K562 (cell line): ENCODE results near the gene CDK11B. TPM values are rescaled to one million over a fixed set of nuclear protein-coding genes. Genes with fewer than 3 reads are reported as not detected.

Source experiments
- ATF7 ChIP-seq: fragments of 450-650 bp; IDR thresholded peaks from 2 replicates; pipeline ENCODE4 v1.7.1; 2014; ENCODE audit warnings: mild to moderate bottlenecking, moderate library complexity
- HMGXB4 ChIP-seq: sonication (generic); formaldehyde crosslinking; IDR thresholded peaks from 2 replicates; pipeline ENCODE4 v1.8.1; 2023; ENCODE audit warnings: mild to moderate bottlenecking, missing genetic modification reagents
- HOXB6 ChIP-seq: fragments of 250-450 bp; sonication (Bioruptor Pico); IDR thresholded peaks from 2 replicates; pipeline ENCODE4 v1.5.1; 2022; ENCODE audit warnings: mild to moderate bottlenecking, borderline replicate concordance
- MITF ChIP-seq: IDR thresholded peaks from 2 replicates; pipeline ENCODE4 v1.6.1; 2014; ENCODE audit warnings: antibody characterized with exemption
- MTF1 ChIP-seq: fragments of 250-450 bp; sonication (Bioruptor Pico); IDR thresholded peaks from 2 replicates; pipeline ENCODE4 v1.9.0; 2021; ENCODE audit warnings: moderate library complexity, mild to moderate bottlenecking, inconsistent platforms, borderline replicate concordance
- NFXL1 ChIP-seq: fragments of 450-650 bp; formaldehyde crosslinking; IDR thresholded peaks from 2 replicates; pipeline ENCODE4 v1.4.0; 2021; ENCODE audit warnings: mild to moderate bottlenecking
- NRF1 ChIP-seq, 2 experiments: fragments of 450-650 bp; IDR thresholded peaks in 1 of 2; conservative IDR thresholded peaks in 1 of 2; 2 replicates each; pipeline ENCODE4 v1.6.1; 2014; ENCODE audit warnings: mild to moderate bottlenecking in 2 of 2
- PHF20 ChIP-seq: fragments of 450-650 bp; IDR thresholded peaks from 2 replicates; pipeline ENCODE4 v1.6.1; 2018; ENCODE audit not compliant: partially characterized antibody
- PTRF ChIP-seq: fragments of 450-650 bp; IDR thresholded peaks from 2 replicates; pipeline ENCODE4 v1.6.1; 2016; ENCODE audit warnings: mild to moderate bottlenecking, missing genetic modification characterization, missing compliant biosample characterization
- RBM17 ChIP-seq: fragments of 200-400 bp; formaldehyde crosslinking; IDR thresholded peaks from 2 replicates; pipeline ENCODE4 v1.6.1; 2017; ENCODE audit warnings: low read depth, mild to moderate bottlenecking, low read length, borderline replicate concordance
- TSC22D4 ChIP-seq: fragments of 450-650 bp; IDR thresholded peaks from 2 replicates; pipeline ENCODE4 v1.6.1; 2016; ENCODE audit warnings: missing genetic modification characterization, missing biosample characterization, control low read depth
- ZNF384 ChIP-seq: IDR thresholded peaks from 2 replicates; pipeline ENCODE4 v1.6.1; 2012; ENCODE audit warnings: low read depth, low read length, improper control_type of control experiment
- ZSCAN29 ChIP-seq: fragments of 450-650 bp; IDR thresholded peaks from 2 replicates; pipeline ENCODE4 v1.6.1; 2017
- polyA plus RNA-seq, 8 experiments: library from polyadenylated mRNA; depleted of rRNA in 4 of 8; stranded (reverse) in 5 of 8; unstranded in 3 of 8; fragments of >200 nt; fragmentation: Nextera tagmentation in 2 of 8; fragmentation: Illumina TruSeq in 1 of 8; extraction: Ambion mirVana in 2 of 8; extraction: Trizol in 1 of 8; gene quantifications; 2 replicates each; pipeline versions ENCODE4 v1.2.1 to v1.2.3, GENCODE V29; 2011 to 2014; ENCODE audit warnings: inconsistent platforms in 1 of 8, missing spikeins in 1 of 8
- total RNA-seq, 7 experiments: library from RNA; depleted of rRNA in 6 of 7; stranded (reverse); fragments of >200 nt in 6 of 7; fragmentation: Illumina TruSeq in 2 of 7; extraction: Trizol in 2 of 7; gene quantifications; 2 replicates each; pipeline versions ENCODE4 v1.2.1 to v1.2.3, GENCODE V29; 2011 to 2021; ENCODE audit warnings: low replicate concordance in 1 of 7
- TF ChIP-seq, protein P1 (sequence below): sonication (generic); formaldehyde crosslinking; IDR thresholded peaks from 2 replicates; pipeline ENCODE4 v1.8.1; 2023; ENCODE audit warnings: mild to moderate bottlenecking, missing genetic modification reagents
- TF ChIP-seq, protein P2 (sequence below): fragments of 250-450 bp; sonication (Bioruptor Pico); IDR thresholded peaks from 2 replicates; pipeline ENCODE4 v1.5.0; 2020; ENCODE audit warnings: mild to moderate bottlenecking, borderline replicate concordance
- TF ChIP-seq, protein P3 (sequence below): fragments of 250-450 bp; sonication (Bioruptor Pico); IDR thresholded peaks from 2 replicates; pipeline ENCODE4 v1.4.0; 2020; ENCODE audit warnings: mild to moderate bottlenecking, moderate library complexity
- TF ChIP-seq, protein P4 (sequence below): fragments of 250-450 bp; sonication (Bioruptor Pico); IDR thresholded peaks from 2 replicates; pipeline ENCODE4 v1.8.0; 2022; ENCODE audit warnings: inconsistent platforms
- TF ChIP-seq, protein P5 (sequence below): sonication (generic); formaldehyde crosslinking; IDR thresholded peaks from 2 replicates; pipeline ENCODE4 v1.9.0; 2022; ENCODE audit warnings: mild to moderate bottlenecking, missing genetic modification reagents

Gene CDK11B
- total and polyA plus RNA-seq, 9 of the 15 experiments (the other 6 are each of a cell fraction or from before 2014, with no cell fraction given), result 2.8 to 52.2 (median 19.5) TPM

DNA sequence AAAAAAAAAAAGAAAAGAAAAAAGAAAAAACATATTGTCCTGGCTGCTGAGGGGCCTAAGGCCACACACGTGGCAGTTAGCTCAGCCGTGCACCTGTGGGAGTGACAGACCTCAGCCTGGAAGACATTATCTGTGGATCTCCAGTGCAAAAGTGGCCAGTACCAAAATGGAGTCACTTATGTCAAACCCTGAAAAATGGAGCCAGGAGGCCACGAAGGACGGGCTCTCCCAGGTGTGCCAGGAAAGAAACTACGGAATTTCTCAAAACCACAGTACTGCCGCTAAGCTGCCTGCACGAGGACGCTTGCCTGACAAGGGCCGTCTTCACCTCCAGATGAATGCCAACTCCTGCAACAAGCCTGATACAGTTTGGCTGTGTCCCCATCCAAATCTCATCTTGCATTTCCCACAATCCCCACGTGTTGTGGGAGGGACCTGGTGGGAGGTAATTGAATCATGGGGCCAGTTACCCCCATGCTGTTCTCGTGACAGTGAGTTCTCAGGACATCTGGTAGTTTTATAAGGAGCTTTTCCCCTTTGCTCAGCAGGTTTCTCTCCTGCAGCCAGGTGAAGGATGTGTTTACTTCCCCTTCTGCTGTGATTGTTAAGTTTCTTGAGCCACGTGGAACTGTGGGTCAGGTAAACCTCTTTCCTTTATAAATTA, 48.9 kb downstream of the CDK11B start (continued):
- no peak for TF ChIP-seq HMGXB4
- TF ChIP-seq, protein P1, sequence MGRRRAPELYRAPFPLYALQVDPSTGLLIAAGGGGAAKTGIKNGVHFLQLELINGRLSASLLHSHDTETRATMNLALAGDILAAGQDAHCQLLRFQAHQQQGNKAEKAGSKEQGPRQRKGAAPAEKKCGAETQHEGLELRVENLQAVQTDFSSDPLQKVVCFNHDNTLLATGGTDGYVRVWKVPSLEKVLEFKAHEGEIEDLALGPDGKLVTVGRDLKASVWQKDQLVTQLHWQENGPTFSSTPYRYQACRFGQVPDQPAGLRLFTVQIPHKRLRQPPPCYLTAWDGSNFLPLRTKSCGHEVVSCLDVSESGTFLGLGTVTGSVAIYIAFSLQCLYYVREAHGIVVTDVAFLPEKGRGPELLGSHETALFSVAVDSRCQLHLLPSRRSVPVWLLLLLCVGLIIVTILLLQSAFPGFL (CRISPR knock-in tag), result no peak
- no peak for TF ChIP-seq ZSCAN29
- TF ChIP-seq PHF20, result no peak
- peak; percentile 79; the same call in 1 of the 2 replicates for TF ChIP-seq MTF1 (CRISPR knock-in tag)
- no peak for TF ChIP-seq ATF7
- TF ChIP-seq NRF1 (conservative IDR thresholded peaks at IDR 0.05 in 1 of 2, IDR thresholded peaks at IDR 0.05 in 1 of 2), result no peak
- no peak for TF ChIP-seq ZNF384
- TF ChIP-seq RBM17, result no peak
- no peak for TF ChIP-seq MITF
- TF ChIP-seq, protein P2, sequence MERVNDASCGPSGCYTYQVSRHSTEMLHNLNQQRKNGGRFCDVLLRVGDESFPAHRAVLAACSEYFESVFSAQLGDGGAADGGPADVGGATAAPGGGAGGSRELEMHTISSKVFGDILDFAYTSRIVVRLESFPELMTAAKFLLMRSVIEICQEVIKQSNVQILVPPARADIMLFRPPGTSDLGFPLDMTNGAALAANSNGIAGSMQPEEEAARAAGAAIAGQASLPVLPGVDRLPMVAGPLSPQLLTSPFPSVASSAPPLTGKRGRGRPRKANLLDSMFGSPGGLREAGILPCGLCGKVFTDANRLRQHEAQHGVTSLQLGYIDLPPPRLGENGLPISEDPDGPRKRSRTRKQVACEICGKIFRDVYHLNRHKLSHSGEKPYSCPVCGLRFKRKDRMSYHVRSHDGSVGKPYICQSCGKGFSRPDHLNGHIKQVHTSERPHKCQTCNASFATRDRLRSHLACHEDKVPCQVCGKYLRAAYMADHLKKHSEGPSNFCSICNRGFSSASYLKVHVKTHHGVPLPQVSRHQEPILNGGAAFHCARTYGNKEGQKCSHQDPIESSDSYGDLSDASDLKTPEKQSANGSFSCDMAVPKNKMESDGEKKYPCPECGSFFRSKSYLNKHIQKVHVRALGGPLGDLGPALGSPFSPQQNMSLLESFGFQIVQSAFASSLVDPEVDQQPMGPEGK (CRISPR knock-in tag), result 0 out of 2 replicates have a peak, but pooled peaks have one; percentile 35
- TF ChIP-seq, protein P3, sequence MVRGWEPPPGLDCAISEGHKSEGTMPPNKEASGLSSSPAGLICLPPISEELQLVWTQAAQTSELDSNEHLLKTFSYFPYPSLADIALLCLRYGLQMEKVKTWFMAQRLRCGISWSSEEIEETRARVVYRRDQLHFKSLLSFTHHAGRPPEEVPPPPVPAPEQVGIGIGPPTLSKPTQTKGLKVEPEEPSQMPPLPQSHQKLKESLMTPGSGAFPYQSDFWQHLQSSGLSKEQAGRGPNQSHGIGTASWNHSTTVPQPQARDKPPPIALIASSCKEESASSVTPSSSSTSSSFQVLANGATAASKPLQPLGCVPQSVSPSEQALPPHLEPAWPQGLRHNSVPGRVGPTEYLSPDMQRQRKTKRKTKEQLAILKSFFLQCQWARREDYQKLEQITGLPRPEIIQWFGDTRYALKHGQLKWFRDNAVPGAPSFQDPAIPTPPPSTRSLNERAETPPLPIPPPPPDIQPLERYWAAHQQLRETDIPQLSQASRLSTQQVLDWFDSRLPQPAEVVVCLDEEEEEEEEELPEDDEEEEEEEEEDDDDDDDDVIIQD (CRISPR knock-in tag), result no peak
- no peak for TF ChIP-seq HOXB6 (CRISPR knock-in tag)
- TF ChIP-seq, protein P4, sequence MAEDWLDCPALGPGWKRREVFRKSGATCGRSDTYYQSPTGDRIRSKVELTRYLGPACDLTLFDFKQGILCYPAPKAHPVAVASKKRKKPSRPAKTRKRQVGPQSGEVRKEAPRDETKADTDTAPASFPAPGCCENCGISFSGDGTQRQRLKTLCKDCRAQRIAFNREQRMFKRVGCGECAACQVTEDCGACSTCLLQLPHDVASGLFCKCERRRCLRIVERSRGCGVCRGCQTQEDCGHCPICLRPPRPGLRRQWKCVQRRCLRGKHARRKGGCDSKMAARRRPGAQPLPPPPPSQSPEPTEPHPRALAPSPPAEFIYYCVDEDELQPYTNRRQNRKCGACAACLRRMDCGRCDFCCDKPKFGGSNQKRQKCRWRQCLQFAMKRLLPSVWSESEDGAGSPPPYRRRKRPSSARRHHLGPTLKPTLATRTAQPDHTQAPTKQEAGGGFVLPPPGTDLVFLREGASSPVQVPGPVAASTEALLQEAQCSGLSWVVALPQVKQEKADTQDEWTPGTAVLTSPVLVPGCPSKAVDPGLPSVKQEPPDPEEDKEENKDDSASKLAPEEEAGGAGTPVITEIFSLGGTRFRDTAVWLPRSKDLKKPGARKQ, result no peak
- peak; percentile 94 for TF ChIP-seq PTRF (tag)
- TF ChIP-seq TSC22D4 (tag), result no peak
- TF ChIP-seq NFXL1 (CRISPR knock-in tag), result peak; percentile 83; the same call in 1 of the 2 replicates
- TF ChIP-seq, protein P5, sequence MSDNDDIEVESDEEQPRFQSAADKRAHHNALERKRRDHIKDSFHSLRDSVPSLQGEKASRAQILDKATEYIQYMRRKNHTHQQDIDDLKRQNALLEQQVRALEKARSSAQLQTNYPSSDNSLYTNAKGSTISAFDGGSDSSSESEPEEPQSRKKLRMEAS (CRISPR knock-in tag), result no peak
